Measurements from ENCODE around the gene DDX42. TPM values are rescaled to one million over a fixed set of nuclear protein-coding genes. Genes with fewer than 3 reads are reported as not detected.

DDX42 gene
- total RNA-seq, 1 experiment from 2014 or later, result 128 TPM

GRCh38 chr17:63820963-63821561 is 47.1 kb downstream of the DDX42 start:
- Mint-ChIP-seq H3K4me3 (no peak overlapping the region), H3K27ac (peak overlapping the region; percentile 38), H3K4me1 (peaks cover 7% of the 10 kb centered on the region), H3K27me3 (ENCODE audit: low read depth) (no peaks in the 10 kb centered on the region; the same call in 1 of the 2 replicates), H3K9me3 (no peaks in the 10 kb centered on the region), H3K36me3 (peaks cover 96% of the 10 kb centered on the region)
- ChIA-PET CTCF (interaction anchor here (1.5 kb wide), 1 partner anchor 14 kb away, joined by 4 read pairs; no protein-coding TSS in a partner anchor), POLR2A (no interaction called here)
- TF ChIP-seq TP53 (CRISPR knock-in tag; IDR thresholded peaks at IDR 0.05), result no peak
- no peak for TF ChIP-seq ETV6 (CRISPR knock-in tag; IDR thresholded peaks at IDR 0.05)
- no peak for TF ChIP-seq OVOL2 (CRISPR knock-in tag; IDR thresholded peaks at IDR 0.05; ENCODE audit: borderline replicate concordance)
- no peak for TF ChIP-seq TEAD1 (CRISPR knock-in tag; IDR thresholded peaks at IDR 0.05)
- no peak for TF ChIP-seq GTF2I (CRISPR knock-in tag; conservative IDR thresholded peaks at IDR 0.05)
- no peak for TF ChIP-seq IRF2 (CRISPR knock-in tag; IDR thresholded peaks at IDR 0.05; ENCODE audit: borderline replicate concordance, low read depth)
- TF ChIP-seq E2F4 (CRISPR knock-in tag; IDR thresholded peaks at IDR 0.05; ENCODE audit: borderline replicate concordance, low read depth), result no peak
- no peak for TF ChIP-seq CBFB (CRISPR knock-in tag; IDR thresholded peaks at IDR 0.05; ENCODE audit: low read depth)
- DNase-seq (ENCODE audit: low spot score) (no peak), ATAC-seq (no peak)

- H3K27ac Mint-ChIP-seq, result no peak overlapping the region
- POLR2A ChIA-PET, result no interaction called here
- peaks cover 96% of the 10 kb centered on the region for H3K36me3 Mint-ChIP-seq
- no peaks in the 10 kb centered on the region for H3K9me3 Mint-ChIP-seq
- no peak overlapping the region for H3K4me3 Mint-ChIP-seq
- H3K4me1 Mint-ChIP-seq, result peaks cover 11% of the 10 kb centered on the region
- ATAC-seq (no peak), DNase-seq (ENCODE audit: low spot score) (no peak)
- CTCF ChIA-PET, result interaction anchor here (1.5 kb wide), 1 partner anchor 13 kb away, joined by 4 read pairs; no protein-coding TSS in a partner anchor
- H3K27me3 Mint-ChIP-seq (ENCODE audit: low read depth), result no peaks in the 10 kb centered on the region; the same call in 1 of the 2 replicates
- no peak for TF ChIP-seq ZNF396 (CRISPR knock-in tag; IDR thresholded peaks at IDR 0.05; ENCODE audit: borderline replicate concordance)
- TF ChIP-seq ZNF121 (CRISPR knock-in tag; IDR thresholded peaks at IDR 0.05), result no peak
- no peak for TF ChIP-seq TEAD1 (CRISPR knock-in tag; IDR thresholded peaks at IDR 0.05)
These were observed 47.8 kb downstream of the DDX42 start for GRCh38 chr17:63821804-63822203.

- H3K4me1 Mint-ChIP-seq, result peaks cover 11% of the 10 kb centered on the region
- ATAC-seq (no peak), DNase-seq (ENCODE audit: low spot score) (no peak)
- no peak overlapping the region for H3K4me3 Mint-ChIP-seq
- POLR2A ChIA-PET, result no interaction called here
- peaks cover 89% of the 10 kb centered on the region for H3K36me3 Mint-ChIP-seq
- no peaks in the 10 kb centered on the region for H3K9me3 Mint-ChIP-seq
- H3K27me3 Mint-ChIP-seq (ENCODE audit: low read depth), result no peaks in the 10 kb centered on the region; the same call in 1 of the 2 replicates
- CTCF ChIA-PET, result interaction anchor here (1.5 kb wide), 1 partner anchor 12 kb away, joined by 4 read pairs; no protein-coding TSS in a partner anchor
- TF ChIP-seq ZNF121 (CRISPR knock-in tag; IDR thresholded peaks at IDR 0.05), result no peak
- H3K27ac Mint-ChIP-seq, result no peak overlapping the region
These were observed 48.6 kb downstream of the DDX42 start for GRCh38 chr17:63822537-63822936.

- DNase-seq (ENCODE audit: low spot score), result no peak
- POLR2A ChIA-PET, result interaction anchor here (1.2 kb wide), 1 partner anchor 50 kb away, joined by 5 read pairs; the partner anchor contains the start of genes CCDC47 and DDX42
- CTCF ChIA-PET, result no interaction called here
- H3K4me1 Mint-ChIP-seq, result peaks cover 18% of the 10 kb centered on the region
- peak overlapping the region; percentile 25; the same call in 1 of the 2 replicates for H3K4me3 Mint-ChIP-seq
- TF ChIP-seq OVOL2 (CRISPR knock-in tag; IDR thresholded peaks at IDR 0.05; ENCODE audit: borderline replicate concordance), result no peak
- TF ChIP-seq MYBL2 (CRISPR knock-in tag; IDR thresholded peaks at IDR 0.05), result no peak
- TF ChIP-seq JAZF1 (CRISPR knock-in tag; IDR thresholded peaks at IDR 0.05), result no peak
- TF ChIP-seq MLX (CRISPR knock-in tag; IDR thresholded peaks at IDR 0.05), result no peak
- no peak for TF ChIP-seq ZNF671 (CRISPR knock-in tag; IDR thresholded peaks at IDR 0.05)
- no peak for TF ChIP-seq USF1 (CRISPR knock-in tag; IDR thresholded peaks at IDR 0.05)
- TF ChIP-seq ZNF281 (CRISPR knock-in tag; IDR thresholded peaks at IDR 0.05), result no peak
- H3K9me3 Mint-ChIP-seq, result no peaks in the 10 kb centered on the region
- peaks cover 76% of the 10 kb centered on the region for H3K36me3 Mint-ChIP-seq
- H3K27me3 Mint-ChIP-seq (ENCODE audit: low read depth), result no peaks in the 10 kb centered on the region; the same call in 1 of the 2 replicates
- no peak for ATAC-seq
- H3K27ac Mint-ChIP-seq, result 0 out of 2 replicates have a peak overlapping the region, but pooled peaks have one; percentile 50
These were observed 49.8 kb downstream of the DDX42 start for GRCh38 chr17:63823659-63824331.

Data from WTC11 (cell line).